KMS-11 (cell line): ENCODE measurements around the gene MAPK8IP3.

Experiments
- H2AFZ ChIP-seq: fragments of 200-600 bp; sonication (generic); 2 replicates; pipeline ENCODE4 v1.6.1; 2016; ENCODE audit warnings: antibody characterized with exemption, mixed run types, low read depth
- H3K27ac ChIP-seq: fragments of 200-600 bp; sonication (generic); 2 replicates; pipeline ENCODE4 v1.6.1; 2016; ENCODE audit warnings: mild to moderate bottlenecking, mixed run types
- H3K27me3 ChIP-seq: fragments of 200-600 bp; sonication (generic); 2 replicates; pipeline ENCODE4 v1.6.1; 2017; ENCODE audit warnings: mild to moderate bottlenecking, low read depth, mixed run types, moderate library complexity; ENCODE audit not compliant: insufficient read depth
- H3K36me3 ChIP-seq: fragments of 200-600 bp; sonication (generic); 2 replicates; pipeline ENCODE4 v1.6.1; 2017; ENCODE audit warnings: mild to moderate bottlenecking, mixed run types; ENCODE audit not compliant: insufficient read depth
- H3K4me1 ChIP-seq: fragments of 200-600 bp; sonication (generic); 2 replicates; pipeline ENCODE4 v1.6.1; 2016; ENCODE audit warnings: mild to moderate bottlenecking, low read depth, mixed run types; ENCODE audit not compliant: poor library complexity, severe bottlenecking
- H3K4me2 ChIP-seq: fragments of 200-600 bp; sonication (generic); 2 replicates; pipeline ENCODE4 v1.7.0; 2016; ENCODE audit warnings: mild to moderate bottlenecking, mixed run types
- H3K4me3 ChIP-seq: fragments of 200-600 bp; sonication (generic); IDR thresholded peaks from 2 replicates; pipeline ENCODE4 v1.6.1; 2017; ENCODE audit warnings: low read depth, low read length, mixed read lengths; ENCODE audit not compliant: insufficient read depth
- H3K79me2 ChIP-seq: fragments of 200-600 bp; sonication (generic); 2 replicates; pipeline ENCODE4 v1.6.1; 2016; ENCODE audit warnings: low read depth, mixed run types; ENCODE audit not compliant: insufficient read depth
- H3K9ac ChIP-seq: fragments of 200-600 bp; sonication (generic); 2 replicates; pipeline ENCODE4 v1.6.1; 2016; ENCODE audit warnings: mild to moderate bottlenecking, mixed run types
- H4K20me1 ChIP-seq: fragments of 200-600 bp; sonication (generic); 2 replicates; pipeline ENCODE4 v1.6.1; 2016; ENCODE audit warnings: mild to moderate bottlenecking, mixed run types; ENCODE audit not compliant: insufficient read depth
- TF ChIP-seq, protein P1 (sequence below): fragments of 200-600 bp; sonication (generic); conservative IDR thresholded peaks from 2 replicates; pipeline ENCODE4 v1.6.1; 2017; ENCODE audit warnings: low read depth, mild to moderate bottlenecking, antibody characterized with exemption, low read length, moderate library complexity, mixed read lengths

MAPK8IP3 gene

DNA sequence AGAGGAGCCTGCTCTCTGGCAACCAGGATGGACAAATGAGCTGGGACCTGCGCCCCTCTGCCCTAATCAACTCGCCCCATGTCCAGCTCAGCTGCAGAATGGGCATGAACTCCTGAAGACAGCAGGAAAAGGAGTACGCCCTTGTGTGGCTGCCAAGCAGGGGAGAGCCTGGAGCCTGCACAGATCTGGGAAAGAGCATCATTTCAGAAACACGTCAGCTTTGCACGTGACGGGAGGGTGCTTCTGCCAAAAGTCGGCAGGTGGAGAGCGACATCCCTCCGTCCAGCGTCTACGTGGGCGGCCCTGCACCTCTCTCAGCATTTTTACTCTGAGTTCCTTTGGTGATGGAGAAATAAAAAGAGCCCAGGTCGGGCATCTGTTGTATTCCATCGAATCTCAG, 46.9 kb downstream of the MAPK8IP3 start:
- Histone ChIP-seq H3K79me2 (no peaks in the 10 kb centered on the region), H3K27me3 (no peaks in the 10 kb centered on the region), H3K4me2 (no peak overlapping the region), H3K4me1 (no peaks in the 10 kb centered on the region), H3K36me3 (no peaks in the 10 kb centered on the region), H3K9ac (no peak overlapping the region), H2AFZ (no peak overlapping the region), H3K27ac (no peak overlapping the region), H3K4me3 (no peak overlapping the region), H4K20me1 (no peaks in the 10 kb centered on the region)
- TF ChIP-seq, protein P1, sequence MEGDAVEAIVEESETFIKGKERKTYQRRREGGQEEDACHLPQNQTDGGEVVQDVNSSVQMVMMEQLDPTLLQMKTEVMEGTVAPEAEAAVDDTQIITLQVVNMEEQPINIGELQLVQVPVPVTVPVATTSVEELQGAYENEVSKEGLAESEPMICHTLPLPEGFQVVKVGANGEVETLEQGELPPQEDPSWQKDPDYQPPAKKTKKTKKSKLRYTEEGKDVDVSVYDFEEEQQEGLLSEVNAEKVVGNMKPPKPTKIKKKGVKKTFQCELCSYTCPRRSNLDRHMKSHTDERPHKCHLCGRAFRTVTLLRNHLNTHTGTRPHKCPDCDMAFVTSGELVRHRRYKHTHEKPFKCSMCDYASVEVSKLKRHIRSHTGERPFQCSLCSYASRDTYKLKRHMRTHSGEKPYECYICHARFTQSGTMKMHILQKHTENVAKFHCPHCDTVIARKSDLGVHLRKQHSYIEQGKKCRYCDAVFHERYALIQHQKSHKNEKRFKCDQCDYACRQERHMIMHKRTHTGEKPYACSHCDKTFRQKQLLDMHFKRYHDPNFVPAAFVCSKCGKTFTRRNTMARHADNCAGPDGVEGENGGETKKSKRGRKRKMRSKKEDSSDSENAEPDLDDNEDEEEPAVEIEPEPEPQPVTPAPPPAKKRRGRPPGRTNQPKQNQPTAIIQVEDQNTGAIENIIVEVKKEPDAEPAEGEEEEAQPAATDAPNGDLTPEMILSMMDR: no peak

DNA sequence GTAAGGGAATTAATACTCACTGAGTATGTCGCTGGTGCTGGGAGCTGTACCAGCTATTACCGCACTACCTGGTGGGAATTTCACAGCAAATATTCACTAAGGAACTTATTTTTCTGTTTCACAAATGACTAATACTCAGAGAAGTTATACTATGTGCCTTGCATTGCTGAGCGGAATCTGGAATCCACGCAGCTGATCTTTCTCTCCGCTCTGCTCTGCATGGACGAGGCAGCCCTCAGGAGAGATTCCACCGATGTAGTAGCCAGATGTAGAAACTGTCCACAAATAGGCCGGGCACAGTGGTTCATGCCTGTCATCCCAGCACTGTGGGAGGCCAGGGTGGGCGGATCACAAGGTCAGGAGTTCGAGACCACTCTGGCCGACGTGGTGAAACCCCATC, 48.2 kb downstream of the MAPK8IP3 start:
- Histone ChIP-seq H3K36me3 (no peaks in the 10 kb centered on the region), H3K4me2 (no peak overlapping the region)

DNA sequence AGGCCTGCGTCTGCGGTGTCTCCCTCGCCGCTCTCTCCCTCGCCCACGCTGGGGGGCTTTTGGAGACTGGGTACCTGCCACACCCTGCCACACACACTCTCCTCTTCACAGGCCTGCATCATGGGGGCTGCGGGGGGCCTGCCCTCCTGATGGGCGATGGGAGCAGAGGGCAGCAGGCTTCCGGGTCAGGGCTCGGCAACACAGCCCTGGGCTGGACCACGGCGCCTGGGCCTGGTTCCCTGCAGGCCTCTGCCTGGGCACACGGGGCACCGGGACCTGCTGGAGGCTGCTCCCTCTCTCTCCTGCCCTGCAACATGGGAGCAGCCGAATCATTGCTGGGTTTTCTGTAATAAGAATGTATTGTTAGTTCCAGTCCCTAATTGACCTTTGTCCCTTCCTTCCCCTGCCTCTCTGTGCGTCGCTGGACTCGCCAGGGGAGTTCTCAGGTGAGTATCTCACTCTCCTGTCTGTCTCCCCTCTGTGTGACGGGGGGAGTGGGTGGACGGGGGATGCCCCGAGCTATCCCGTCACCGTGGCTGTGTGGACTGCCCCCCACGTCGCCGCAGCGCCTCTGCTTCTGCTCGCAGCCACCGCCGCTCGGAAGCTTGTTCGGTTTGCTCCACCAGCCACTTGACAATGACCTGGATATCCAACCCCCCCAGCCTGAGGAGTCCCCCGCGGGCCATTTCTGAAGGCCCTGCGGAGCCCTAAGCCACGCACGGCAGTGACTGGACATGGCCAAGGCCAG, 51.9 kb downstream of the MAPK8IP3 start:
- Histone ChIP-seq H3K79me2 (no peaks in the 10 kb centered on the region), H2AFZ (no peak overlapping the region), H3K27ac (no peak overlapping the region), H3K4me1 (no peaks in the 10 kb centered on the region), H4K20me1 (no peaks in the 10 kb centered on the region), H3K4me2 (no peak overlapping the region), H3K4me3 (no peak overlapping the region), H3K9ac (no peak overlapping the region), H3K27me3 (no peaks in the 10 kb centered on the region), H3K36me3 (no peaks in the 10 kb centered on the region)
- TF ChIP-seq, protein P1: no peak

More for the DNA sequence above, 48.2 kb downstream of the MAPK8IP3 start:
- Histone ChIP-seq H3K27me3 (no peaks in the 10 kb centered on the region), H3K27ac (no peak overlapping the region), H3K9ac (no peak overlapping the region), H4K20me1 (no peaks in the 10 kb centered on the region), H3K4me3 (no peak overlapping the region), H3K79me2 (no peaks in the 10 kb centered on the region), H3K4me1 (no peaks in the 10 kb centered on the region), H2AFZ (no peak overlapping the region)
- TF ChIP-seq, protein P1: no peak

DNA sequence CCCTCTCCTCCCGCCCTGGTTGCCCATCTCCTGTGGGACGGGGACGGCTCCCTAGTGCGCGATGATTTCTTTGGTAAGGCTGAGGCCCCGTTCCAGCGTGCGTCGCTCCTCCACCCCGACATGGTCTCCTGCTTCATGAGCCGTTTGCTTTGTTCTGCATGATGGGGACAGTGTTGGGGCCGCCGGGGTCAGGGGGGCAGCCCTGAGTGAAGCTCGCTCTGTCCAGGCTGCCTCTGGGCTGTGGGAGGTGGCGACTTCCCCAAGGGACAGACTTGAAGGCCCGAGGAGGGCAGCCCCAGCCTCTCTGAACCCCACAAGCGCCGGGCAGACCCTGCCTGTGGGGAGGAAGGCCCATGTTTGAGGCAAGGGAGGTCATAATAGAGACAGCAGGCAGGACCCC, 52.9 kb downstream of the MAPK8IP3 start:
- no peaks in the 10 kb centered on the region for H3K36me3 ChIP-seq
- no peak overlapping the region for H3K4me2 ChIP-seq
- no peaks in the 10 kb centered on the region for H3K79me2 ChIP-seq
- H3K4me1 ChIP-seq: no peaks in the 10 kb centered on the region
- no peaks in the 10 kb centered on the region for H4K20me1 ChIP-seq
- H3K27me3 ChIP-seq: no peaks in the 10 kb centered on the region
- H3K4me3 ChIP-seq: no peak overlapping the region
- H2AFZ ChIP-seq: no peak overlapping the region
- TF ChIP-seq, protein P1: no peak
- H3K9ac ChIP-seq: no peak overlapping the region
- H3K27ac ChIP-seq: no peak overlapping the region
